NCI-H345 (cell line): Measurements from ENCODE around the gene BST2.

Experiments used
- DNase-seq: peaks from one replicate; lab custom pipeline; 2025; lab: John Stamatoyannopoulos, UW

BST2 gene, protein sequence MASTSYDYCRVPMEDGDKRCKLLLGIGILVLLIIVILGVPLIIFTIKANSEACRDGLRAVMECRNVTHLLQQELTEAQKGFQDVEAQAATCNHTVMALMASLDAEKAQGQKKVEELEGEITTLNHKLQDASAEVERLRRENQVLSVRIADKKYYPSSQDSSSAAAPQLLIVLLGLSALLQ

DNA sequence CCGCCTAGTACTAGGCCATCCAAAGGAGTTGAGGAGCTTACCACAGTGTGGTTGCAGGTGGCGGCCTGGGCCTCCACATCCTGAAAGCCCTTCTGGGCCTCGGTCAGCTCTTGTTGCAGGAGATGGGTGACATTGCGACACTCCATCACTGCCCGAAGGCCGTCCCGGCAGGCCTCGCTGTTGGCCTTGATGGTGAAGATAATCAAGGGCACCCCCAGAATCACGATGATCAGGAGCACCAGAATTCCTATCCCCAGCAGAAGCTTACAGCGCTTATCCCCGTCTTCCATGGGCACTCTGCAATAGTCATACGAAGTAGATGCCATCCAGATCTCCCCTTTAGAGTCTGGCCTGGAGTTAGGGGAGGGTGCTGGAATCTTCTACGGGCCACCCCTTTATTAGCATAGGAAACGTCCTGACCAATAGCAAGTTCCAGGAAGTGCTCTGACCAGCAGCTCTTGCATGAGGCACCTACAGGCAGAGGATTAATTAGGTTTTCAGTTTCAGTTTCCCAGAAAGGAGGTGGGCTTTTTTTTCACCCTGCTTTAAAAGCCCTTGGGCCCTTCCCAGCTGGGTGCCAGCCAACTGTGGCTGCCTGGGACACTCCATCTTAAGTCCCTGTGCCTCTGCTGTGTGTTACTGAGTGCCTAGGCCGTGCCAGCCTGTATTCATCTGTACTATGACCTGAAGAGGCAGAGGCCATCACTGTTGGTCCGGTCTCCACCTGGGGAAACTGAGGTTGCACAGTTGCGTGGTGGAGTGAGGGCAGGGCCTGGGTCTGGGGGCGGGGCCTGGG lies at the start of gene BST2:
TSS of gene BST2 (minus strand) at position 381 of the 796 bp plus-strand sequence. CDS start at position 326, 55 bp downstream.
- no peak for DNase-seq

DNA sequence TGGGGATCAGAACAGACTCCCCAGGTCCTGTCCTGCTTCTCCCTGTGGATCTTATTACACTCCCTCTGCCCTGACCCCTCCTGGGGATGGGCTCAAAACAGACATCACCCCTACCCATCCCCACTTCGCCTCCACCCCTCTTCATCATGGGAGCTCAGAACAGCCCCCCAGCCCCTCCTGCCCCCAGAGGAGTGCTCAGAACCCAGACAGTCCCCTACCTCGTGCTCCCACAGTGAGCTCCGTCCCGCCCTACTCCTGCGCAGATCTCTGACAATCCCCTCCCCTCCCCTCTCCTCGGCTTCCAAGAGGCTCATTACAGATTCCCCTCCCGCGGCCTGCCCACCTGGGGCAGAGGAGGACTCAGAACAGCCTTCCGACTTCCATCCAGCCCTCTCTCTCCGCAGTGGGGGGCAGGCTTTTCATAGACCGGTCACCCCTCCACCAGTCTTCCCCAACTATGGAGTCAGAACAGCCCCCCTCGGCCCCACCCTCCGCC lies 49.2 kb upstream of the BST2 start:
- DNase-seq: no peak

DNA sequence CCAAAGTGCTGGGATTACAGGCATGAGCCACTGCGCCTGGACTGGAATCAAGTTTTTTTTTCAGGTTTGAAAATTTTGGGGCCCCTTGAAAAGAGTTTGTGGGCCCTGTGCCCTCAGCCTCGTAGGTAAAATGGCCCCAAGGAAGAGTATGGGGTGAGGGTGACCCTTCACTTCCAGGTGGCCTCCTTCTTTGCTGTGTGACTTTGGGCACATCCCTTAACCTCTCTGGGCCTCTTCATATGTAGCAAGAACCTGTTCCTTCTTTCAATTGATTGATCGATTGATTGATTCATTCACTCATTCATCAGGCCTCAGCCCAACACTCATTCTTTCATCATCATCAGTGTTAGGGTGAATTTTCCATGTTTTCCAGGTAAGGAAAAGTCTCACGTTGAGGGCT lies 46.4 kb upstream of the BST2 start:
- DNase-seq: no peak

DNA sequence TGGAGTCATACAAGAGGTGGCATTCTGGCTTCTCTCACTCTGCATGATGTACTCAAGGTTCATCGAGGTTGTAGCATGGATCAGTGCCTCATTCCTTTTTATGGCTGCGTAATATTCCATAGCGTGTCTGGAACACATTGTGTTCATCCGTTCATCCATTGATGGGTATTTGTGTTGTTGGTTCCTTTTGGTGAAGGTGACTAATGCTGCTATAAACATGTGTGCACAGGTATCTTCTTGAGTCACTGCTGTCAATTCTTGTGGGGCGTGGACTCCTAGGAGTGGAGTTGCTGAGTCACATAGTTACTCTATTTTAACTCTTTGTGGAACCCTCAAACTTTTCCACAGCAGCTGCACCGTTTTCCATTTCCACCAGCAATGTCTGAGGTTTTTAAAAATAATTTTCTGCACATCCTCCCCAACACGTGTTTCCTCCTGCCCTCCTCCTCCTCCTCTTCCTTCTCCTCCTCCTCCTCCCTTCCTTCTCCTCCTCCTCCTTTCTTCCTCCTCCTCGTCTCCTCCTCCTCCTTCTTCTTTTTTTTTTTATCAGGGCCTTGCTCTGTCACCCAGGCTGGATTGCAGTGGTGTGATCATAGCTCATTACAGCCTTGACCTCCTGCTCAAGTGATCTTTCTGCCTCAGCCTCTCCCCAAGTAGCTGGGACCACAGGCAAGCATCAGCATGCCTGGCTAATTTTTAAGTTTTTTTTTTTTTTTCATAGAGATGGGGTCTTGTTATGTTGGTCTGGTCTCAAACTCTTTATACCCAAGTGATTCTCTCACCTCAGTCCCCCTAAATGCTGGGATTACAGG lies 45.0 kb upstream of the BST2 start:
- no peak for DNase-seq

DNA sequence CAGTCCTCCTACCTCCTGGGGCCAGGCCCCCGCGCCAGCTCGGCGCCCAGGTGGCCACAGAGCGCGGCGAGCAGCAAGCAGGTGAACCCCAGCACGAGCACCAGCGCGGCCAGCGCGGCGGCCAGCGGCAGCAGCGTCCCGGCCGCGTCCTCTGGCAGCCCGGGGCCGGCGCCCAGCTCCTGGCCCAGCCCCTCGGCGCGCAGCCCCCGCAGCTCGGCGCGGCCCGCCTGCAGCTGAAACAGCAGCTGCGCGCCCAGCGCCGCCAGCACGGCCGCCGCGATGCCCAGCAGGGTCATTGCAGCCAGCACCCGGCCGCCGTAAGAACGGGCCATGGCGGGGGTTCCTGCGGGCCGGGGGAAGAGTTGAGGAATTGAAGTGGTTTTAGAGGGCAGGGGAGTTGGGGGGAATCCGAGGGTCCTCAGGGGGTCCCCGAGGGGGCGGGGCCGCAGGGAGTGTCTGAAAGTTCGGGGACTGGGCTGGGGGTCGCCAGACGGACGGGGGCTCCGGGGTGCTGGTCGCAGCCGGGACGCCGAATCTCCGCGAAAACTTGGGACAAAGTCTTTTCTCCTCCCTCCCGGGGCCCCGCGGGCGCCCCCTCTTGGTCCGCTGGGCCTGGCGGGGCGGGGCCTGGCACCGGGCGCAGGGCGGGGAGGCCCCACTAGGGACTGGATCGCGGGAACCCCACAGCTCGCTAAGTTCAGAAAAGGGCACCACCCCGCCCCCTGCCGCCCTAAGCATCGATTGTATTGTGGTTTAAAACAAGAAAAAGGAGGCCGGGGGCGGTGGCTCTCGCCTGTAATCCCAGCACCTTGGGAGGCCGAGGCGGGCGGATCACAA lies 42.9 kb upstream of the BST2 start, which contains the start of gene TMEM221:
TSS of gene TMEM221 (minus strand) at position 538 of the 837 bp plus-strand sequence. CDS start at position 332, 206 bp downstream.
- DNase-seq: no peak

DNA sequence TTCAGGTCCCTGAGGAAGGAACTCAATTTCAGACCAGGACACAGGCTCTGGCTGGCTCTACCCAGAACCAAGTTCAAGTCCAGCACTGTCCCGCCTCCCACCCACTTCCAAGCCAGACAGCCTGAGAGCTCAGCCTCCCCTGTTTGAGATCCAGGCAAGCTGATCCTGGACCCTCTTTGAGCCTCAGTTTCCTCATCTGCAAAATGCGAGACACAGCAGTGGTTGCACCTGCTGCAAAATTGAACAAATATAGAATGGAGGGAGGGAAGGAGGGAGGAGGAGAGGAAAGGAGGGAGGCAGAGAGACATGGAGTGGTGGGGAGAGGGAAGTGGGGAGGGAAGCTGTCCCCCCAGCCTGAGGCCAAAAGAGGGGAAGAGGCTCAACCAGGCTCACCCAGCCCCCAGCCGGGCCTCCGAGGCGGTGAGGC lies 42.3 kb upstream of the BST2 start:
- DNase-seq: no peak

DNA sequence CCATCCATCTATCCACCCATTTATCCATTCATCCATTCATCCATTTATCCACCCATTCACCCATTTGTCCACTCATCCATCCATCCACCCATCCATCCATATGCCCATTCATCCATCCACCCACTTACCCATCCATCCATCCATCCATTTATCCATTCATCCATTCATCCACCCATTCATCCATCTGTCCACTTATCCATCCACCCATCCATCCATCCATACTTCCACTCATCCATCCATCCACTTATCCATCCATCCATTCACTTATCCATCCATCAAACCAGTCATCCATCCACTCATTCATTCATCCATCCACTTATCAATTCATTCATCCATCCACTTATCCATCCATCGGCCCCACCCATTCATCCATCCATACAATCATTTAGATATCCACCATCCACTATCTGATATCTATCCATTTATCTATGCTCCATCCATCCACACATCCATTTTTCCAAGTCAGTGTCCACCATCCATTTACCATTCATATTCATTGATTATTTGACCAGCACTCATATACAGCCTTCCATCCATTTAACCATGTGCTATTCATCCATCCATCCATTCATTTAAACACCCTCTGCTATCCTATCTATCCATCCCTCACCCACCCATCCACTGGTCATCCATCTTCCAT lies 40.2 kb upstream of the BST2 start:
- DNase-seq: no peak

DNA sequence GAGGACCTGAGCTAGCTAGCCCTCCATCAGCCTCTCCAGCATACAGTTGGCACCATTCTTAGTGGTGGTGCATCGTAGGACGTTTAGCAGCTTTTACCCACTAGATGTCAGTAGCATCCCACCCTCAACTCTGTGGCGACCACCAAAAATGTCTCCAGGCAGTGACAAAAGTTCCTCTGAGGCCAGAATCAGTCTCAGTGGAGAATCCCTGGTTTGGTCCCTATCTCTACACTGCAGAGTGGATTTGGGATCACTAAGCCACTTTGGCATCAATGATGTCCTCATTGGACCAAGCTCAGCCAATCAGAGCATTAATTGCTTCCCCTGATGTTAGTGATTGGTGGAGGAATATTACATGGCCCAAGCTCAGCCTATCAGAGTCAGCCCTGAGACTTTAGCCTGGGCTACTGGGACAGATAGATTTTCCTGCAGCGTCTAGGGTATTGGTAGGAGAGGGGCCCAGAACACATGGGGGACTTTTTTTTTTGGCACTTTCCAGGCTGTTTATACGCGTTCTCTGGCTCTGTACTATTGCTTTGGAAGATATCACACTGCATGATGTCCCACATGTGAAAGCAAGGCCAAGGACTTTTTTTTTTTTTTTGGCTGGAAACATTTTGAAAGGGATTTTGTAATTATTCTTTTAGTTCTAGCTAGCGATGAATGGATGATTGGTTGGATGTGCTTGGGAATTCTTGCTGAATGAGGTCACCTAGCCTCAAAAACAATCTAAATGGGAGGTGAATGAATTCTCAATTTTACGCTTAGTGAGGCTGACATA lies 36.0 kb upstream of the BST2 start:
- no peak for DNase-seq

DNA sequence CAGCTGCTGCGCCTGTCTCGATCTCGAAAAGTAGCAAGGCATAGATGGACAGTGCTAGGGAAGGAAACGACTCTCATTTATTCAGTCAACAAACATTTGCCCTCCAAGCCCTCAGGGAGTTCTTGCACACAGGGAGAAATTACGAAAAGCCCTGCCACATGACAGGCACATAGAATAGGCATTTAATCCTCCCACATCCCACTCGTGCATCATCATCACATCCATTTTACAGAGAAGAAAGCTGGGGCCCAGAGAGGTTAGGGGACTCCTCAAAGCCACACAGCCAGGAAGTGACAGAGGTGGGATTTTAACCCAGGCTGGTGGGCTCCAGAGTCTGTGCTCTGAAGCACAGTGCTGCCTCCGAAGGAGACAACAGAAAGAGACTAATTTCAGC lies 31.4 kb upstream of the BST2 start:
- DNase-seq: no peak

DNA sequence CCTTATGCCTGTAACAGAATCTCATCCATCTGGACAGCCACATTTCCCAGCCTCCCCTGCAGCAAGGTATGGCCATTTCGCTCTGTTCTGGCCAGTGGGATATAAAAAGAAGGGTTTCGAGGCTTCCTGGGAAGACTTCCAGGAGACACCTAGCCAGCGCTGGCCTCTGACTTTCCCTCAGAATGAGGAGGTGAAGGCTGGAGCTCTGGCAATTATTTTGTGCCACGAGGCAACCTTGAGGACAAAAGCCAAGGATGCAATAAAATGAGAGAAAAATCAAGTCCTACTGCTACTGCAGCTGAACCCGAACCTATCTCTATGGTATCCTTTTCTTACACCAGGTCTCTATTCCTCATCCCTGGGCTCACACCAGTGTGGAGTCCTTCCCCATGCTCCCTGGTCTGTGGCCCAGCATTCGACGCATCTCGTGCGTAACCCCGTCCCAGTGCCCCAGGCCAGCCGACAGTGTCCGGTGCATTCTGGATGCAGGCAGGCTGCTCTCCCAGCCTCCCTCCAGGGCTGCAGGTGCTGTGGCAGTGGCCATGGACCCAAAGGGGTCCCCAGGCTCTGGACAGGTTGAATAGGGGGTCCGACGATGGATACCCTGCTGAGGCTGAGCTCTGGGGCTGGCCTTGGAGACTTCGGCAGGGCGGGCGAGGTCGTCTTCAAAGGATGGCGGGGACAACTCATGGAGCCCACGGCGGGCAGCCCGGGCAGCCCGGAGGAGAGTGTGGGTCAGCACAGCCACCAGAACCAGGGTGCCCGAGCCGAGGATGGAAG lies 30.9 kb upstream of the BST2 start:
- no peak for DNase-seq

DNA sequence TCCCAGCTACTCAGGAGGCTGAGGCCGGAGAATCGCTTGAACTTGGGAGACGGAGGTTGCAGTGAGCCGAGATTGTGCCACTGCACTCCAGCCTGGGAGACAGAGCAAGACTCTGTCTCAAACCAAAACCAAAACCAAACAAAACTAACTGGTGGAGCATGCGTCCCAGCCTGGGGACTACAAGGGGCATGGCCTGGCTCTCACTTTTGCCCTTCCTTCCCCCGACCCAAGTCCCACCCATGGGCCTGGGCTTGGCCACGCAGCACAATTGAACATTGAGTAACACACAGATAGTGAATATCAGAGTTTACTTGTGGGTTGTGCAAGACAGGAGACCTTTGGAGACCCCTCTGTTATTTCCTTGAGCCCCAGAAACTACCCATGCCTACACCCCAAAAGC lies 29.8 kb upstream of the BST2 start:
- no peak for DNase-seq

DNA sequence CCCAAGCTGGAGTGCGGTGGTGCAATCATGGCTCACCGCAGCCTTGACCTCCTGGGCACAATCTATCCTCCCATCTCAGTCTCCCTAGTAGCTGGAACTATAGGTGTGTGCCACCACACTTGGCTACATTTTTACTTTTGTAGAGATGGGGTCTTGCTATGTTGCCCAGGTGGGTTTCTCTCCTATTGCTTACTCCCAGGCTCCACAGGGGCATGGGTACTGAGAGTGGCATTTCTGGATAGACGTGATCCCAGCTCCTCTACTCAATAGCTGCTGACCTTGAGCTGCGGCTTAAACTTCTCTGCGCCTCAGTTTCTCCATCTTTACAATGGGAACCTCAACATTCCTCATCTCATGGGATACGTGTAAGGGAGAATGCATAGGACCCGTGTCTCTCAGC lies 26.0 kb upstream of the BST2 start:
- no peak for DNase-seq

DNA sequence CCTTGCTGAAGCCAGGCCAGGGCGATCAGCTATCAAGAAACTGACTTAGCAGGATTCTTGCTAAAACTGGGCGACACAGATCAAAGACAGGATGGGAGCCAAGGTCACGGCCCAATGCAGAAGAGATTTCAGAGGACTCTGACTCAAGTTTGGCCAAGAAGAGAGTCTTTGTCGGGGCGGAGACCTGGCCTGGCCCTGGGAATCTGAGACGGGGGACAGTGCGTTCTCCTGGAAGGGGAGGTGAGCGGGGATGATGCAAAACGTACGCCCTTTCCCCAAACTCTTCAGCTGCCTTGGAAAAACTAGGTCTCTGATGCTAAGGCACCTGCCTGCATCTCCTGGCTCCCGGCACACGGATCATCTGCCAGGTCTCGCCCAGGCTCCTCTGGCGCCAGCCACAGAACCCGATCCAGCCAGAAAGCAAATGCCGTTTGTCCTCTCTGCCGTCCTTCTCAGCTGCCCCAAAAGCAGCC lies 24.2 kb upstream of the BST2 start:
- no peak for DNase-seq

DNA sequence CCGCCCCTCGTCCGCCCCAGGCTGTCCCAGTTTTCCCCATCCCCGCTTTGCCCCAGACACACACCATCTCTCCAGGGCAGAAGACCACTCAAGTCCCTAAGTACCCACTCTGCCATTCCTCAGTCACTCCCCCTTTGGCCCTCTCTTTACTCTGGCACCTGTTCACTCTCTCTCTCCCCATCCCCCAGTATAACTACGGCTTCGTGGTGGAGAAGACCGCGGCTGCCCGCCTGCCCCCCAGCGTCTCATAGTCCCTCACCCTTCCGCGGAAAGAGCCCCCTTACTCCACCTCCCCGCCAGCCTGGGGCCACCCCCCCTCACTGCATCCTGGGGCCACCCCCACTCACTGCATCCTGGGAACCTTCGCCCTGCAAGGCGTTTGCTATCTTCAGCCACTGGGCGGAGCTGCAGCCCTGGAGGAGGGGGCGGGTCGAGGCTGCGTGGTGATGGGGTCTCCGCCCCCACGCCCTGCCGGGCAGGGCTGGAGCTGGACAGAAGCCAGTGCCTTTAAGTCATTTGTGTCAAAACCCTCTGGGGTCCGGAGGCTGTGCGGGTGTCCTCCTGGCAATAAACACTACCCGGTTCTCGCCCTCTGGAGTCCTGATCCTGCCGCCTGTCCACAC lies 19.4 kb upstream of the BST2 start:
- no peak for DNase-seq

DNA sequence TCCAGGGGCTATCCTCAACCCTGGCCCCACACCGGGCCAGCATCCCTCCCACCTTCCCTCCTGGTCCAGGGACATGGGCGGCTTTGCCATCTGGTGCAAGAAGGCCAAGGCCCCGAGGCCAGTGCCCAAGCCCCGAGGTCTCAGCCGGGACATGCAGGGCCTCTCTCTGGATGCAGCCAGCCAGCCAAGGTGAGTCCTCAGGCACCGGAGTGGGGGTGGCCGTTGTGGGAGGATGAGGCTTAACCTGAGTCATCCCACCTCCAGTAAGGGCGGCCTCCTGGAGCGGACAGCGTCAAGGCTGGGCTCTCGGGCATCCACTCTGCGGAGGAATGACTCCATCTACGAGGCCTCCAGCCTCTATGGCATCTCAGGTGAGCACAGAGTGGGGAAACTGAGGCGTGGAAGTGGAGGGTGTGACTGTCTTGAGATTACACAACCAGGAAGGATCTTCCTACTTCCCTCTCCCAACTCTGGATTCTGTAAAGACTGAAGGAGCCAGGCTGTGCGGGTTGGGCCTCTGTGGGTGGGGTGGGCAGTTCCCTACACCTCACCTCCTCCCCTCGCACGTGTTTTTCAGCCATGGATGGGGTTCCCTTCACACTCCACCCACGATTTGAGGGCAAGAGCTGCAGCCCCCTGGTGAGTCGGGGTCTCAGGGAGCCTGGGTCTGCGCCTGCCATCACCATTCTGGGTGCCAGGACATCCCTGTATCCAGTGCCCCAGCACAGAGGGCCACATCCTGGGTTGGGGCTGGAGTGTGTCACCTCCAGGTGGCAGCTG lies 18.2 kb upstream of the BST2 start:
- no peak for DNase-seq

DNA sequence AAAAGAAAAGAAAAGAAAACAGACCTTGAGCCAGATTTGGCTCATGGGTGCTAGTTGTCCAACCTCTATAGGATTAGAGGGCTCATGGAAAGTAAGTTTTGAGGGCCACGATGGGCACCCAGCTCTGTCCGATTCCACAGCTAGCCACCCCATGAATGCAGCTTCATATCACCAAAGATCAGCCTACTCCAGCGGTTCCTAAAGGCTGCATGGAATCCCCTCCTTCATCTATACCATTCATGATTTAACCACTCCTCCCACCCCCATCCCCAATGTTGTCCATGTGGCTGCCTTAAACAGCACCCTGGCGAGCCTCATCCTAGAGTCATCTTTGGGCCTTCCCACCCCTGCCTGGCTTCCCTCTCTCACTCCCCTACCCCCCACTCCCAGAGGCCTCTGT lies 16.5 kb upstream of the BST2 start:
- DNase-seq: no peak

DNA sequence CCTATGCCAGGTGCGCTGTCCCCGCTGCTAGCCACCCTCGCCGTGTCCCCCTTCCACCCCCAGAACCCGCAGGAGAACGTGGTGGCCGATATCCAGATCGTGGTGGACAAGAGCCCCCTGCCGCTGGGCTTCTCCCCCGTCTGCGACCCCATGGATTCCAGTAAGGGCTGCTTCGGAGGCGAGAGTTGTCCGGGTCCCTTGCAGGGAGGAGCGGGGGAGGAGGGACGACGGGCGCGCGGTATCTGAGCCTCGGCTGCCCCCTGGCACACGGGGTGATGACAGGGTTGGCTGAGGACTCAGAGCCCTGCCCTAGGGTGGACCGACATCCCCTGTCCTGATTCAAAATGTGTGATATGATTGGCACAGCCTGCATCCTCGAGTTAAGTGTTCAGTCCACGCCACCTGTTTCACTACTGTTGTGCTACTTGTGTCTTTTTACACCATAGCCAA lies 15.1 kb upstream of the BST2 start:
- DNase-seq: no peak
